ENCODE measurements around the gene PECR.

GRCh38 chr2:216064665-216065064, 16.9 kb downstream of the PECR start:
- TF ChIP-seq REST (IDR thresholded peaks at IDR 0.05; ENCODE audit: insufficient read depth in 1 of 2, low read depth in 2 of 2, low read length in 2 of 2) (no peak), POLR2AphosphoS5 (IDR thresholded peaks at IDR 0.05; ENCODE audit: low read depth, low read length) (no peak), TAF1 (IDR thresholded peaks at IDR 0.05; ENCODE audit: borderline replicate concordance, insufficient read depth, low read length) (no peak)
